SU-DHL-6 (cell line): ENCODE data around the gene LRRC1.

Experiments used
- CTCF ChIP-seq: fragments of 200-600 bp; sonication (generic); IDR thresholded peaks from one replicate; pipeline ENCODE4 v1.5.1; 2017; ENCODE audit warnings: antibody characterized with exemption, mild to moderate bottlenecking, low read length, moderate library complexity; ENCODE audit not compliant: insufficient read depth, poor library complexity, severe bottlenecking
- EZH2phosphoT487 ChIP-seq: fragments of 200-600 bp; sonication (generic), shearing (Covaris generic); conservative IDR thresholded peaks from 2 replicates; pipeline ENCODE4 v1.6.1; 2018; ENCODE audit warnings: mild to moderate bottlenecking, antibody characterized with exemption, low read length, moderate library complexity, mixed read lengths

GRCh38 chr6:53813801-53814200 is 19.0 kb downstream of the LRRC1 start:
- TF ChIP-seq CTCF = no peak
- TF ChIP-seq EZH2phosphoT487 = no peak
